ENCODE data around the gene METTL5.
"Not testable (repeated sequence)": the region's sequence is repeated elsewhere in the genome, so short reads cannot be mapped to it uniquely, and the experiment has no call there.

The METTL5 gene

DNA sequence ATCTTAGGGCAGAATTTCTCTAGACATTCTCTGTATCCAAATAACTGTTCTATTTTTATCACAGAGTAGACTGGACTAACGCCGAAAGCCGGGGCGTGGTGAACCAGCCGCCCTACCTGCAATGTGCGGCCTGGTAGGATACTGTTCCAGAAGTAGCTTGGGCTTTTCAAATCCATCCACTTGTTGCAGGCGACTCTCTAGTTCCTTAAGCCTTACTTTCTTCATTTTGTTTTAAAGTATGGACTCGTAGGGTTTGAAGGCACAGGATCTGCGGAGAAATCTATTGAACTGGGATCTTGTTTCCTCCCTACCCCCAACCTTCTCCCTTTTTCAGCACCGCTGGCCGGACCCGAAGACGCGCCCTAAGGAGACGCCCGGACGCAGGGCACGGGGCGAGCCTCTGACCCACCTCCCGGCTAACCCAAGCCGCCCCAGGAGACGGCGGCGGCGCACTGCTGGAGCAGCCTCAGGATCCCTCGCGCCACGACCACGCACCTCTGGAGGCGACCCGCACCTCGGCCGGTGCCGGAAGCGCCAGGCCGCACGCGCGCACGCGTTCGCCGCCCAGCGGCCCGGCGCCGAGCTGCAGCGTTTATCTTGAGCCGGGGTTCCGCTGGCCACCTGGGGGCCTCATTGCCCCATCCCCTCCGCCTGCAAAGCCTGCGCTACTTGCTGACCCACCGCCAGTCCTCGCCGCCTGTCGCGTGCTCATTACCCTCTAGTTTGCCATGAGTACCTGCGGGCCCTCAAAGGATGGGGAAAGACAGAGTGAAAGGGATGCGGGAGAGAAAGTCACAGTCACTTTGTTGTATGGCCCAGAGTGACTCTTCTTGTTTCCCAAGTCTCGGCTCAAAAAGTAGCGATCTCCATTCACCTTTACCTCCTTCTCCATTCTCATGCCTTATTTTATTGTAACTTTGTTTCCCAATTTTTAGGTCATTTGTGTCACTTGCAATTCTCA lies at the start of gene METTL5:
TSS of gene METTL5 (minus strand) at position 533 of the 961 bp plus-strand sequence. CDS start at position 225, 308 bp downstream.
- peak; percentile 52 for DNase-seq

DNA sequence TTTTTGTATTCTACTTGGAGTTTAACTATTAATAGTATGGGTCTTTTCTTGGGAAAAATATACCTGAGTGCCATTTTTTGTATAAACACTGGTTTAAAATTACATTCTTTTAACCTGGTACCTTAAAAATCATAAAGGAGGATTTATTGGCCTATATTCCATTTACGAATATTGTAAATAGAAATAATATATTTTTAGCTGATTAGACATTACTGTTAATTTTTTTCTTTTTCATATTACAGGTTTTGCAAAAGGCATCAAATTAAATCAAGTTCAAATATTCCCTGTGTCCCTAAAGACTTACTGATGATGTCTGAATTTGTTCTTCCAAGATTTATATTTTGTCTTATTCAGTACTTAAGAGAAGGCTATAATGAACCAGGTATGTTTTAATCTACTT lies 47.3 kb upstream of the METTL5 start:
- no peak for DNase-seq

DNA sequence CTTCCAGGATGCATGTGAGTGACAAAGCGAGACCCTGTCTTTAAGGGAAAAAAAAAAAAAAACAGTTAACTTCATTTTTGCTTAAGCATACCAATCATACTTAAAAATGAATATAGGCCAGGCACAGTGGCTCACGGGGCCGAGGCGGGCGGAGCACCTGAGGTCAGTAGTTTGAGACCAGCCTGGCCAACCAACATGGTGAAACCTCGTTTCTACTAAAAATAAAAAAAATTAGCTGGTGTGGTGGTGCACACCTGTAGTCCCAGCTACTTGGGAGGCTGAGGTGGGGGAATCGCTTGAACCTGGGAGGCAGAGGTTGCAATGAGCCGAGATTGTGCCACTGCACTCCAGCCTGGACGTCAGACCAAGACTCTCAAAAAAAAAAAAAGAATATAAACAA lies 46.7 kb upstream of the METTL5 start:
- DNase-seq, result not testable (repeated sequence)

DNA sequence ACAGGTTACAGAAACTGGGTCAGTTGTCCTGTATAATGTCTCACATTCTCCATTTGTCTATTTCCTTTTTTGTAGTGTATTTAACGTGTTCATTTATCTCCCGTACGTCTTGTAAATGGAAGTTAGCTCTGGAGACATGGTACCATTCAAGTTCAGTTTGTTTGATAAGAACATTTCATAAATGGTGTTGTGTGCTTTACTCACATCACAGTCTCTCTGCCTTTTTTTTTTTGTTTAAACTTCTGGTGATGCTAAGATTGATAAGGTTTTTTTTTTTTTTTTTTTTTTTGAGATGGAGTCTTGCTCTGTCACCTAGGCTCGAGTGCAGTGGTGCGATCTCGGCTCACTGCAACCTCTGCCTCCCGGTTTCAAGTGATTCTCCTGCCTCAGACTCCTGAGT lies 44.2 kb upstream of the METTL5 start:
- DNase-seq, result no peak

DNA sequence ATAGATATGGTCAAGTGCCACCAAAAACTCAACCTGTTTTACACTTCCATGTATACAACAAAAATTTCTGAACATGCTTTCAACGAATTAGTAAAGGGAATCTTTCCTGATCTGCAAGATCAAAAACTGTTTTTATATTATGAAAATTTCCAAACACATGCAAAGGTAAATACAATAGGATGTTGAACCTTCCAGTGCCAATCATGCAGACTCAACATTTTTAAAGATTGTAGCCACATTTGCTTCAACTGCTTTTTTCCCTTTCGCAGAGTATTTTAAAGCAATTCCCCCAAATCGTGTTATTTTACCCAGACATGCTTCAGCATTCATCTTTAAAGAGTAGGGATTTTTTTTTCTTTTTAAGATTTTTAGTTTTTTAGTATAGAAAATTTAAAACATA lies 42.9 kb upstream of the METTL5 start:
- no peak for DNase-seq

DNA sequence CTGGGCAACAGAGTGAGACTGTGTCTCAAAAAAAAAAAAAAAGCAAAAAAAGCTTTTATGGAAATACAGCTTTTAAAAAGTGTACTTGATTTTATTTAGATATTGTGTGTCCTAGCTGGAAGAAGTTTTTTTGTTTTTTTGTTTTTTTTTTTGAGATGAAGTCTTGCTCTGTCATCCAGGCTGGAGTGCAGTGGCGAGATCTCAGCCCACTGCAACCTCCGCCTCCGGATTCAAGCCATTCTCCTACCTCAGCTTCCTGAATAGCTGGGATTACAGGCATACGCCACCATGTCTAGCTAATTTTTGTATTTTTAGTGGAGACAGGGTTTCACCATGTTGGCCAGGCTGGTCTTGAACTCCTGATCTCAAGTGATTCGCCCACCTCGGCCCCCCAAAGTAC lies 41.5 kb upstream of the METTL5 start:
- not testable (repeated sequence) for DNase-seq

DNA sequence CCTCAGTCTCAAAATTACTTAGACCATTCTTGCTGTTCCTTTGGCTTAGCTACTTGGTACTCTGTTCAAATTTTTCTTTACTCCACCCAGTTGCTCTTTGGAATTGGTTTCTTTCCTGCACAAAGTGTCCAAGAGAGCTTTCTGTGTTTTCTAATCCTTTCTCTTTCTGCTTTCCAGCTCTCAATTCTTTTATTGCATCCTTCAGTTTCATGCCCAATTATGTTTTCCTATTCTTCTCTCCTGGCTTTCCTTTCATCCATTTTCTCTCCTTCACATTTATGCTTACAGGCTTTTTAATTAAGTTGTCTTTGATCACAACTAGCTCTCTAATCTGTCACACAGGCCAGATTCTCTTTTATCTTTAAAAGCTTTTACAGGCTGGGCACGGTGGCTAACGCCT lies 40.8 kb upstream of the METTL5 start:
- DNase-seq, result no peak

DNA sequence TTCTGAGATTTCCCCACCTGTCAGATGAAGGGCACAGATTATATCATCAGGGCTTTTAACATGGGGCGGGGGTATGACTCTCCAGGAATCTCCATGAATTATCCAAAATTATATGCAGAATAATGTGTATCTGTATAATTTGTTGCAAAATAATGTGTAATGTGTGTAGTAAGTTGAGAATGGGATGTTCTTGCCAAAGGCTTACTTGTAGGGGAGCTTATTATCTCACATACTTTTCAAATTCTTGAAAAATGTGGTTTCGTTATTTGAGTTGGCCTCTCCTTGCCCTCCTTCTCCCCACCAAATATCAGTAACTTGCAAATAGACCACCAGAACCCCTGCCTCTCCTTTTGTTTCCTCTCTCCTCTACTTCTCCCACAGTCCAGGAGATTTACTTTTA lies 38.1 kb upstream of the METTL5 start:
- no peak for DNase-seq

DNA sequence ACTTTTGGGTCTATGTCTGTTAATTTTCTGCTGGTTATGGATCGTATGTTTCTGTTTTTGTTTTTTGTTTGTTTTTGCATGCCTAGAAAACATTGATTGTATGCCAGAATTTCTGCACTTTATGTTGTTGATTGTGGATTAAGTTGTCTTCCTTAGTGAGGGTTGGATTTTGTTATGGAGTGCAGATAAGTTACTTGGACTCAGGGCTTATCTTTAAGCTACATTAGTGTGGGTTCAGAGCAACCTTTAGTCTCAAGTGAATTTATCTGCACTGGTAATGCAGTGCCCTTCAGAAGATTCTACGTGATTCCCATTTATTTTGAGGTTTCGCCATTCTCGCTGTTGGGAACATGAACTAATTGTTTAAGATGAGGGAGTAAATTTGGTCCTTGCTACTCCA lies 35.4 kb upstream of the METTL5 start:
- DNase-seq, result no peak

DNA sequence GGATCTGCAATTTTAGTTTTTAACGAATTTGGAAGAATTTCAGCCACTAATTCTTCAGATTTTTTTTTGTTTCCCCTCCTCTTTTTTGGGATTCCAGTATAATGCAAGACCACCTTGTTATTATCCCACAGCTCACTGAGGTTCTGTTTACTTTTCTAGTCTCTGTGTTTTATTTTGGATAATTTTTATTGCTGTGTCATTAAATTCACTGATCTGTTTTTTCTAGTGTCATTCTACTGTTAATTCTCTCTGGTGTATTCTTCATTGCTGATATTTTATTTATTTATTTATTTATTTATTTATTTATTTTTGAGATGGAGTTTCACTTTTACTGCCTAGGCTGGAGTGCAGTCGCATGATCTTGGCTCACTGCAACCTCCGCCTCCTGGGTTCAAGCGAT lies 34.7 kb upstream of the METTL5 start:
- no peak for DNase-seq

DNA sequence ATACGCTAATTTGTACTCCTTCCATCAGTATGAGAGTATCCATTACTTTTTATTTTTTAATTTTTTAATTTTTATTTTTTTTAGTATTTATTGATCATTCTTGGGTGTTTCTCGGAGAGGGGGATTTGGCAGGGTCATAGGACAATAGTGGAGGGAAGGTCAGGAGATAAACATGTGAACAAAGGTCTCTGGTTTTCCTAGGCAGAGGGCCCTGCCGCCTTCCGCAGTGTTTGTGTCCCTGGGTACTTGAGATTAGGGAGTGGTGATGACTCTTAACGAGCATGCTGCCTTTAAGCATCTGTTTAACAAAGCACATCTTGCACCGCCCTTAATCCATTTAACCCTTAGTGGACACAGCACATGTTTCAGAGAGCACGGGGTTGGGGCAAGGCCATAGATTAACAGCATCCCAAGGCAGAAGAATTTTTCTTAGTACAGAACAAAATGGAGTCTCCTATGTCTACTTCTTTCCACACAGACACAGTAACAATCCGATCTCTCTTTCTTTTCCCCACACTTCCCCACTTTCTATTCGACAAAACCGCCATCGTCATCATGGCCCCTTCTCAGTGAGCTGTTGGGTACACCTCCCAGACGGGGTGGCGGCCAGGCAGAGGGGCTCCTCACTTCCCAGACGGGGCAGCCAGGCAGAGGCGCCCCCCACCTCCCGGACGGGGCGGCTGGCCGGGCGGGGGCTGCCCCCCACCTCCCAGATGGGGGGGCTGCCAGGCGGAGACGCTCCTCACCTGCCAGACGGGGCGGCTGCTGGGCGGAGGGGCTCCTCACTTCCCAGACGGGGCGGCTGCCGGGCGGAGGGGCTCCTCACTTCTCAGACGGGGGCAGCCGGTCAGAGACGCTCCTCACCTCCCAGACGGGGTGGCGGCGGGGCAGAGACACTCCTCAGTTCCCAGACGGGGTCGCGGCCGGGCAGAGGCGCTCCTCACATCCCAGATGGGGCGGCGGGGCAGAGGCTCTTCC lies 30.9 kb upstream of the METTL5 start:
- DNase-seq, result not testable (repeated sequence)

DNA sequence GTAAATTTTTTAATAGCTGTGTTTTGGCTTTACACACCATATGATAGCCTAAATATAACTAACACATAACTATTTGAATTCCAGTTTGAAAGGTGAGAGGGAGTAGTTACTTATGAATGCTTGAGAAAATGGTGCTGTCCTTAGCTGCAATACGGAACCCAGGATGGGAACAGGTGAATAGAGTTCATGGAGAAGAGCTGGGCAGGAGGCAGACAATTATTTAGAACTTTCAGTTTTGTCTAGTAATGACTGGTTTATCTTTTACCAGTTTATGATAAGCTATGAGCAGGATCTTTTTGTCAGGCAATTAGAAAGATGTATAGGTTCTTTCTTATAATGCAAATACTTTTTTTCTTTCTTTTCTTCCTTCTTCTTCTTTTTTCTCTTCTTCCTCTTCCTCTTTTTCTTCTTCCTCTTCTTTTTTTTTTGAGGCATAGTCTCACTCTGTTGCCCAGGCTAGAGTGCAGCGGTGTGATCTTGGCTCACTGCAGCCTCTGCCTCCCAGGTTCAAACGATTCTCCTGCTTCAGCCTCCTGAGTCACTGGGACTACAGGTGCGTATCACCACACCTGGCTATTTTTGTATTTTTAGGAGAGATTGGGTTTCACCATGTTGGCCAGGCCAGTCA lies 28.4 kb upstream of the METTL5 start:
- no peak for DNase-seq

DNA sequence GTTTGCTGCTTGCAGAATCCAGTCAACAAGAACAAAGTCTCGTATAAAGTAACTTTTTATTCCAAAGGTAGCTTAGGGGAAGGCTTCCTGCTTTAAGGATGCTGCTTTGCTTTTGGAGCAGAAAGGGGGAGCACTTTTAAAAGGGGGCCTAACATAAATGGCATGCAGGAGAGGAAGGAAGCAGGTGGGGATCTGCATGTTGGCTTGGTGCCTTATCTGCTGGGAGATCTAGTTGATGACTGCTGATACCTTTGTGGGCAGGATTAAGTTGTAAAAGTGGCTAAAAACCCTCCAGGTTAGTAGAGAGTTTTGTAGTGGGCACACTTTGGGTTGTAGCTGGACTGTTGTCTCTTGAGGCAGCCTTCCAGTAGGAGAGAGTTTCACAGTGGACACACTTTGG lies 25.0 kb upstream of the METTL5 start:
- DNase-seq, result no peak

DNA sequence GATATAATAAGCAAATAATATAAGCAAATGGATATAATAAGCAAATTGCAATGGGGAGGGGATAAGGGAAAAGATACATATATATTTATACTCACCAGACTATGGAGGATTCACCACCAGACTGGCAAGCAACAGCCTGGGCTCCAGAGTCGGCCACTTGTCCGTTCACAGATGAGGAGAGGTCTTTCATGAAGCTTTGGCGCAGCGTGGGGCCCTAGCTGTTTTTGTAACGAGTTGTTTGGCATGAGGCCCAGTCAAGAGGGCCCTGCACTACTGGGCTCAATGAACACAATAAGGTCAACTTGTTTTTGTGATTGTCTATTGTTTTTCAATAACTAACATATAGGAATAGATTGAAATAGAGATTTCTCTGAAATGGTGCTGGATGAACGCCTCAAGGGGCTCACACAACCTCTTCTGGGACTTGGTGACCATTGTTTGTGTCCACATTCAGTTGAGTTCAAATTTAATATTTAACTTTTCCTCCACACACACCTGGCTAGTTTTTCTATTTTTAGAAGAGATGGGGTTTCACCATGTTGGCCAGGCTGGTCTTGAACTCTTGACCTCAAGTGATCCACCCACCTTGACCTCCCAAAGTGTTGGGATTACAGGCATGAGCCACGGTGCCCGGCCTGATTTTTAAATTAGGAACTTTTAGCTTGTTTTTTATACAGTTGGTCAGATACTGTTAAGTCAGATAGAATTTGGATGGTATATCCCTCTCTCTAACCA lies 24.4 kb upstream of the METTL5 start:
- DNase-seq, result not testable (repeated sequence)

DNA sequence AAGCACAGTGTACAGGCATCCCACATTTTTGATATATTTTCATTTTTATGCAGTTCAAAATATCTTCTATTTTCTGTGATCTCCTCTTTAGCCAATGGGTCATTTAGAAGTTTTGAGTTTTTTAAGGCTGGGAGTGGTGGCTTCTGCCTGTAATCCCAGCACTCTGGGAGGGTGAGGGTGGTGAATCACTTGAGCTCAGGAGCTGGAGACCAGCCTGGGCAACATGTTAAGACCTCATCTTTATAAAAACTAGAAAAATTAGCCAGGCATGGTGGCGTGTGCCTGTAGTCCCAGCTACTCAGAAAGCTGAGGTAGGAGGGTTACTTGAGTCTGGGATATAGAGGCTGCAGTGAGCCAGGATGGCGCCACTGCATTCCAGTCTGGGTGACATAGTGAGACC lies 20.3 kb upstream of the METTL5 start:
- DNase-seq, result no peak

DNA sequence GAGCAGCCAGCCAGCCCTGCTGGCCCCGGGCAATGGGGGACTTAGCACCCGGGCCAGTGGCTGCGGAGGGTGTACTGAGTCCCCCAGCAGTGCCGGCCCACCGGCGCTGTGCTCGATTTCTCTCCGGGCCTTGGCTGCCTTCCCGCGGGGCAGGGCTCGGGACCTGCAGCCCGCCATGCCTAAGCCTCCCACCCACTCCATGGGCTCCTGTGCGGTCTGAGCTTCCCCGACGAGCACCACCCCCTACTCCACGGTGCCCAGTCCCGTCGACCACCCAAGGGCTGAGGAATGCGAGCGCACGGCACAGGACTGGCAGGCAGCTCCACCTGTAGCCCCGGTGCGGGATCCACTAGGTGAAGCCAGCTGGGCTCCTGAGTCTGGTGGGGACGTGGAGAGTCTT lies 16.9 kb upstream of the METTL5 start:
- DNase-seq, result not testable (repeated sequence)

DNA sequence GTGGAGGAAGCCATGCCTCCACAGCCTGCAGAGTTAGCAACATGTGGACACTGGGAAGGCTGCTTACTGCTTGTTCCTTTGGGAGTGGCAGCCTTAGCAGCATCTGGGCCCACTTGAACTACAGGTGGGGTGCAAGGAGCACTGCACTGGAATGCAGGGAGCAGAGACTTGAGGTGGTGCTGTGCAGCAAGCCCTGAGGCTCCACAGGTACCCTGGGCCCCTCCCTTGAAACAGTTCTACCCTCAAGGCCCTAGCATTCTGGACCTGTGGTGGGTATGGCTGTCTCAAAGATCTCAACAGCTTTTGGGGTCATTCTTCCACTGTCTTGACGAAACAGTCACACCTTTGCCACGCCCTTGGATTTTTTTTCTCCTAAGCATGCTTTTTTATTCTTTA lies 16.0 kb upstream of the METTL5 start:
- DNase-seq, result no peak

DNA sequence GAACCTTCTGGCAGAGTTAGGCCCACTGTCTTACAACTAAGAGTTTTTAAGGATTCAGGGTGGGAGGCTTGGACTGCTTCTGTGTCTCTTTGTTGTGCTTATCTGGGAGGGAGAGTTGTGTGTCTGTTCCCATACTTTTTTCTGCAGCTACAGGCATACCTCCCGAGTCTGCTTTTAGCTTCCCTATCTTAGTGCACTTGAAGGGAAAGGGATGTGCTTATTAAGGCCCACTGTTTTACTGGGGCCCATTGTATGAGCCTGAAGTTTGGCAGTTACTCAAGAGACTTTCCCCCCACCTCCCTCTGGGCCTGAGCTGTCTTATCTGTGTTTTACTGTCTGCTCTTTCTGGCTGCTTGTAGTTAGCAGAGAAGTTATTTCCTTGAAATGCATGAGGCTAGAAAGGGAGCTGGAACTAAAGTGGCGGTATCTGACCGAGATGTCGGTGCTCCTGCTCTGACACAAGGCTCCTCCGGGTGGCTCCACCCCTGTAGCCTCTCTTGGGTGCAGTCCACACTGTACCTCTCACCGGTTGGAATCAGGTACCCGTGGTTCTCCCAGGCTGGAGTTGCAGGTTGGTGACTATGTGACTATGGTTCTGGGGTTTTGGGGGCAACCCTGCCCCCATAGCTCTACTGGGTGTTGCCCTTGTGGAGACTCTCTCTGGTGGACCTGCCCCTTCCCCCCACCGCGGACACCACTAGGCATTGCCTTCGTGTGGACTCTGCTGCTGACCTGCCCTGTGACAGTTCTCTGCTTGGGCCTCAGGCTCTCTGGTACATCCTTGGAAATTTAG lies 15.4 kb upstream of the METTL5 start:
- DNase-seq, result no peak

DNA sequence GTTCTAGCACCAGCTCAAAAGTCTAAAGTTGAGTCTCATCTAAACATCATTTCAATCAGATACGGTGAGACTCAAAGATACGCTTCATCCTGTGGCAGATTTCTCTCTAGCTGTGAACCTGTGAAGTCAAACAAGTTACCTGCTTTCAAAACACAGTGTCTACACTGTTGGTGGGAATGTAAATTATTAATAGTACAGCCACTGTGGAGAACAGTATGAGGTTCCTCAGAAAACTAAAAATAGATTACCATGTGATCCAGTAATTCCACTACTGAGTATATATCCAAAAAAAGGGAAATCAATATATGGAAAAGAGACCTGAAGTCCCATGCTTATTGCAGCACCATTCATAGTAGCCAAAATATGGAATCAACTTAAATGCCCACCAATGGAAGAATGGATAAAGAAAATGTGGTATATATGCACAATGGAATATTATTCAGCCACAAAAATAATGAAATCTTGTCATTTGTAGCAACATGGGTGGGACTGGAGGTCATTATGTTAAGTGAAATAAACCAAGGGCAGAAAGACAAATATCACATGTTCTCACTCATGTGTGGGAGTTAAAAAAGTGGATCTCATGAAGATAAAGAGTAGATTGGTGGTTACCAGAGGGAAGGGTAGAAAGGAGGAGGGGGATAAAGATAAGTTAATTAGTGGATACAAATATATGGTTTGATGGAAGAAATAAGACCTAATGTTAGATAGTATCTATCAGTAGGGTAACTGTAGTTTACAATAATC lies 14.2 kb upstream of the METTL5 start:
- no peak for DNase-seq

DNA sequence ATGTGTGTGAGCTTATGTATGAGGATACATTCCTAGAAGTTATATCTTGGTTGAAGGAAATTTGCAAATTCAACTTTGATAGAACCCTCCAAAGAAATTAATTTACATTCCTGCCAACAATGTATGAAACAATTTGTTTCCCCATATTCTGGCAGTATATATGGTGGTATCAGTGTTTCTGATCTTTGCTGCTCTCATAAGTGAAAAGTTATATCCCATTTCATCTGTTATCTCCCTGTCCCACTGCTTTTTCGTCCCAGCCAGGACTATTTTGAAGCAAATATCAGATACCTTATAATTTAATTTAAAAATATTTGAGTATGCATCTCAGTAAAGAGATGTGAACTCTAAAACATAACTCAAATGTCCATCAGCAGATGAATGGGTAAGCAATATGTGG lies 9.7 kb upstream of the METTL5 start:
- no peak for DNase-seq

All from NCI-H748 treated with DMSO at 0.1 percent for 48 hours (cell line).